Progenitor cell of endocrine pancreas (in vitro differentiated cells): Measurements from ENCODE around the gene LTA. TPM values are rescaled to one million over a fixed set of nuclear protein-coding genes. Genes with fewer than 3 reads are reported as not detected.
A peak's percentile ranks its signal among the peaks of the same experiment; 100 is the strongest.

Experiments
- DNase-seq: peaks from one replicate; pipeline ENCODE4 v3.0.0; 2021; ENCODE audit warnings: low spot score; ENCODE audit not compliant: unreplicated experiment
- H3K27ac Mint-ChIP-seq: 2 replicates; pipeline ENCODE4 v1.8.0; 2021; ENCODE audit warnings: mild to moderate bottlenecking, moderate library complexity, mixed read lengths
- H3K27me3 Mint-ChIP-seq: 2 replicates; pipeline ENCODE4 v1.8.0; 2021; ENCODE audit warnings: mixed read lengths
- H3K36me3 Mint-ChIP-seq: 2 replicates; pipeline ENCODE4 v1.8.0; 2022; ENCODE audit warnings: mixed read lengths; ENCODE audit not compliant: insufficient read depth
- H3K4me1 Mint-ChIP-seq: 2 replicates; pipeline ENCODE4 v1.8.0; 2021; ENCODE audit warnings: low read depth, mixed read lengths
- H3K4me3 Mint-ChIP-seq: 2 replicates; pipeline ENCODE4 v1.8.0; 2021; ENCODE audit warnings: low read depth, mild to moderate bottlenecking, moderate library complexity, mixed read lengths
- H3K9me3 Mint-ChIP-seq: 2 replicates; pipeline ENCODE4 v1.8.0; 2021; ENCODE audit warnings: low read depth, mixed read lengths
- CTCF ChIP-seq: fragments of 200-600 bp; sonication (generic); IDR thresholded peaks from one replicate; pipeline ENCODE4 v1.5.0; 2021; ENCODE audit warnings: antibody characterized with exemption, mild to moderate bottlenecking; ENCODE audit not compliant: unreplicated experiment
- total RNA-seq: library from RNA; stranded (reverse); gene quantifications from 2 replicates; pipeline ENCODE4 v1.2.1, GENCODE V29; 2021

The LTA gene
- total RNA-seq, 1 donor from 2014 or later = not detected

- H3K36me3 Mint-ChIP-seq = peaks cover 9% of the 10 kb centered on the region
- no peaks in the 10 kb centered on the region for H3K9me3 Mint-ChIP-seq
- H3K4me3 Mint-ChIP-seq = no peak overlapping the region
- peaks cover 26% of the 10 kb centered on the region for H3K4me1 Mint-ChIP-seq
- DNase-seq = no peak
- TF ChIP-seq CTCF = no peak
- H3K27ac Mint-ChIP-seq = no peak overlapping the region
- no peaks in the 10 kb centered on the region for H3K27me3 Mint-ChIP-seq
Measured at GRCh38 chr6:31545291-31545690, 26.8 kb upstream of the LTA start.

DNA sequence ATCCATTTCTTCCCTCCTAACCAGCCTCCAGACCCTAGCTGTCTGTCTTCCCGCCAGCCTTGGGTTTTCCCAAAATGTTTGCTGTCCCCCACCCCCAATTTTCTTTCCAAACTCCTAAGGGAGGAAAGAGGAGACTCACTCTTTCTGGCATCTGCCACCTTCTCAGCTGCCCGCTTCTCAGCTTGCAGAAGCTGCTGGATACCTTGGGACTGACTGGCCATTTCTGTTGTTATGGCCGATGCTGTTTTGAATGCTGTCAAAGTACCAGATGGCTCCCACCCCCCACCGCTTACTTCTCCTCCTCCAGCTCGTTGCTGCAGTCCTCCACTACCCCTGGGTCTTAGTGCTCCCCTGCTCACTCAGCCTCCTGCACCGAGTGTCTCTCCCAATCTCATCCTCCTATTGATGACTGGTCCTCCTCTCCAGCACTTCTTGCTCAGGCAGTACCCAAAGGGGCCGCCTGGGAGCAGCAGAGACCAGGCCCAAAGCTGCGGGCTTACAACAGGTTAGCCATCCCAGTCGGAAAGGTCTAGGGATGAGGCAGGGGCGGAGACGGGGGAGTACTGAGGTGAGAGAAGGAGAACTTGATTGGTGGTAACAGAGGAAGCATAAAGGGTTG lies 25.6 kb upstream of the LTA start, which contains the start of gene ATP6V1G2:
Gene ATP6V1G2 (minus strand): TSS at position 270 of the 619 bp plus-strand sequence. CDS start 49 bp downstream, at position 221.
- peak within 1 kb of the TSS; percentile 88 for H3K4me3 Mint-ChIP-seq
- peak within 1 kb of the TSS; percentile 83 for H3K27ac Mint-ChIP-seq
- peaks cover 20% of the 10 kb centered on the region for H3K4me1 Mint-ChIP-seq
- peaks cover 1% of the 10 kb centered on the region for H3K36me3 Mint-ChIP-seq
- peak; percentile 89 for DNase-seq
- TF ChIP-seq CTCF = peak; percentile 86
- H3K27me3 Mint-ChIP-seq = no peaks in the 10 kb centered on the region
- no peaks in the 10 kb centered on the region for H3K9me3 Mint-ChIP-seq

DNA sequence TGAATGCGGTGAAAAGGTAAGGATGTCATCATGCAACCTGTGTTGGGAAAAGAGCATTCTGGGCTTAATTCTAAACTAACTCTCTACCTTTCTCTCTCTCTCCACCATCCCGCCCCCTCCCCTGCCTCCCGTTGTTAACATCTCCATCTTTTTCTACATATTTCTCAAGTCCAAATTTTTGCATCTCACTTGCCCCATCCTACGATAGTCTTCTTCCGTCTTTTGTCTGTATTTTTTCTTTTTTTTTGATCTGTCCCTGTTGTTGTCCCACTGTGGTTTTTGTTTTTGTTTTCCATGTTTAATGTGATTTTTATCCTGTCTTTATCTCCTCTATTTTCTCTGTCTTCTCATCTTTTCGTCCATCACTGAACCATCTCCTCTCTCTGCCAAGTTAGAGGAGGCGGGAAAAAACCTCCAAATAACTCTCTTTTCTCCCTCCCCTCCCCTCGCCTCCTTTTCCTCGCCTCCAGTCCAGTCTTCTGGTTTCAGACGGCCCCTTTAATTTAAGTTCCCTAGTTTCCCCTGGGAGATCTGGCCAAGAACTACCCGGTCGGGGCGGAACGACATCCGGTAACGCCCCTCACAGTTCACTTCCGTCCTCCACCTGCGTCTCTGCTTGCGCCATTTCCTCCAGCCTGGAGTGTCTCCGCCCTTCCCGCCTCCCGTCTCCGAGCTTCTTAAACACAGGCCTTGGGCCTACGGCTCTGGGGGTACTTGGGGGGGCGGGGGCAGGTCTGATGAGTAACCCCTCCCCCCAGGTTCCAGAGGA lies 24.9 kb upstream of the LTA start, which contains the start of gene NFKBIL1:
Gene NFKBIL1 (plus strand): TSS at position 651 of the 769 bp plus-strand sequence. CDS start 87 bp downstream, at position 738.
- Mint-ChIP-seq H3K4me1 (peaks cover 20% of the 10 kb centered on the region), H3K9me3 (no peaks in the 10 kb centered on the region)

GRCh38 chr6:31547727-31548543 lies 24.2 kb upstream of the LTA start:
- no peak for TF ChIP-seq CTCF
- H3K27ac Mint-ChIP-seq = peak overlapping the region; percentile 83
- peaks cover 16% of the 10 kb centered on the region for H3K4me1 Mint-ChIP-seq
- DNase-seq = no peak
- no peaks in the 10 kb centered on the region for H3K9me3 Mint-ChIP-seq
- H3K4me3 Mint-ChIP-seq = peak overlapping the region; percentile 88
- H3K27me3 Mint-ChIP-seq = no peaks in the 10 kb centered on the region
- peaks cover 1% of the 10 kb centered on the region for H3K36me3 Mint-ChIP-seq

More for the DNA sequence above, 24.9 kb upstream of the LTA start, which contains the start of gene NFKBIL1:
- Mint-ChIP-seq H3K27me3 (no peaks in the 10 kb centered on the region), H3K36me3 (peaks cover 1% of the 10 kb centered on the region), H3K27ac (peak within 1 kb of the TSS; percentile 83), H3K4me3 (peak within 1 kb of the TSS; percentile 88)
- TF ChIP-seq CTCF = no peak
- DNase-seq = peak; percentile 72

- Mint-ChIP-seq H3K4me1 (peaks cover 13% of the 10 kb centered on the region), H3K27ac (no peak overlapping the region), H3K9me3 (no peaks in the 10 kb centered on the region), H3K27me3 (no peaks in the 10 kb centered on the region), H3K4me3 (peak overlapping the region; percentile 88), H3K36me3 (peaks cover 1% of the 10 kb centered on the region)
- no peak for TF ChIP-seq CTCF
- no peak for DNase-seq
Measured at GRCh38 chr6:31548544-31548873, 23.6 kb upstream of the LTA start.
